Measurements from ENCODE around the gene FBXO38. TPM values are rescaled to one million over a fixed set of nuclear protein-coding genes. Genes with fewer than 3 reads are reported as not detected.

Gene FBXO38
- total and polyA plus RNA-seq, 9 of the 15 experiments (the other 6 are each of a cell fraction or from before 2014, with no cell fraction given), result 7.4 to 39.4 (median 29.3) TPM

DNA sequence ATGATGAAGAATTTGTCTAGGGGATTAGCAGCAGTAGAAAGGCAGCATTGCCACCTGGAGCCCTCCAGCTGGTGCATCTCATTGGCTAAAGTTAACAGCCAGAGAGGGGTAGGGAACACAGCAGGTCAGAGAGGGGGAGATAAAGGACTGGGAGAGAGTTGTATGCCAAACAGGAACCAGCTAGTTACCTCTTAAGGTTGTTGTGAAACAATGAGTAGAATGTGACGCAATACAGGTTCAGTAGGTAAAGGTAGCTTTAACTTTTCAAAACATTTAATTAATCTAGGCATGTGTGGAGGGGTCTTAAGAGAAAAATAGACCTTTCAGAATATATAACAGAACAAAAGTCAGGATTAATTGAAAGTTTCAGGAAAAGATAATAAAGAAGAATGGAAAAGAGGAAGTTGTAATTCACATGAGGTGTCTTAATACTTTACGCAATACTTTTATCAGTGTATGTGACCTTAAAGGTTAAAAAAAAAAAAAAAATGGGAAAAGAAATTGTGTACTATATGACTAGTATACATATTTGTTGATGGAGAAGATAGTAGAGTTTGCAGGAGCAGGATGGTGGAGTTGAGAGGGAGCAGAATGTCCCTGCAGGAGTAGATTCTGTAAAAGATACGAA lies 14.3 kb downstream of the FBXO38 start:
- ChIA-PET CTCF (ENCODE audit: low intra/inter-chr PET ratio) (interaction anchor here (0.7 to 1.3 kb wide), 2 partner anchors 104 to 333 kb away, joined by 6 to 8 read pairs; no protein-coding TSS in a partner anchor), POLR2A (no interaction called here)
- H4K20me1 ChIP-seq (replicated peaks; ENCODE audit: control insufficient read depth, insufficient read depth, low read length), result no peaks in the 10 kb centered on the region
- DNase-seq (ENCODE audit: extremely low read depth in 1 of 4, low spot score in 3 of 4) (peak in 3 of 4 experiments; percentile 12 to 35 (median 25)), FAIRE-seq (peak; percentile 58), ATAC-seq (peak; percentile 84)
- 61% methylated on average over 3 of the region's 3 CpGs for WGBS (ENCODE audit: insufficient coverage, low coverage, missing lambda C conversion rate)
- no peak overlapping the region for H3K4me3 ChIP-seq
- peaks cover 71% of the 10 kb centered on the region for H3K36me3 ChIP-seq (ENCODE audit: control insufficient read depth, insufficient read depth, low read length)
- in situ Hi-C loops (cut with MboI) (no loop called here), intact Hi-C loops (cut with micrococcal nuclease) (no loop called here)
- H3K27ac ChIP-seq (ENCODE audit: extremely low read depth, low read depth, low read length), result peak overlapping the region; percentile 48; the same call in 1 of the 3 replicates
- no peak overlapping the region; the same call in 1 of the 2 replicates for H3K4me2 ChIP-seq (ENCODE audit: insufficient read depth, low read length)
- H3K9me3 ChIP-seq (replicated peaks; ENCODE audit: control insufficient read depth, insufficient read depth, low read depth, low read length), result no peaks in the 10 kb centered on the region
- peaks cover 9% of the 10 kb centered on the region; the same call in 1 of the 3 replicates for H3K79me2 ChIP-seq (ENCODE audit: control insufficient read depth, insufficient read depth, low read length)
- no peak overlapping the region for H3K9ac ChIP-seq (ENCODE audit: insufficient read depth in 1 of 2, low read depth in 2 of 2, low read length in 2 of 2)
- H3K9me1 ChIP-seq (ENCODE audit: control insufficient read depth, insufficient read depth, low read length), result no peaks in the 10 kb centered on the region
- H3K27me3 ChIP-seq (ENCODE audit: control insufficient read depth in 2 of 2, insufficient read depth in 2 of 2, low read length in 2 of 2), result no peaks in the 10 kb centered on the region
- no TSS peak for BruUV-seq (replicated peaks)
- H3K4me1 ChIP-seq (replicated peaks in 1 of 2; ENCODE audit: control insufficient read depth in 2 of 2, insufficient read depth in 2 of 2, low read length in 2 of 2), result peaks cover 0 to 11% of the 10 kb centered on the region in 2 experiments; a peak in 3 of 5 replicates
- 0 out of 2 replicates have a peak overlapping the region, but pooled peaks have one; percentile 4 for H2AFZ ChIP-seq (ENCODE audit: low read depth, low read length)
- TF ChIP-seq ZNF318 (IDR thresholded peaks at IDR 0.05; ENCODE audit: borderline replicate concordance in 1 of 2, low read depth in 1 of 2) (0 out of 4 replicates have a peak, but pooled peaks of 1 of the 2 experiments have one; percentile 30), TRIM24 (IDR thresholded peaks at IDR 0.05) (peak; percentile 76 to 84), FOXP1 (CRISPR knock-in tag; IDR thresholded peaks at IDR 0.05) (no peak), SOX6 (IDR thresholded peaks at IDR 0.05) (peak; percentile 59; the same call in 1 of the 2 replicates), HNRNPUL1 (IDR thresholded peaks at IDR 0.05; ENCODE audit: low read length) (no peak), OTX1 (CRISPR knock-in tag; IDR thresholded peaks at IDR 0.05) (no peak), SPI1 (IDR thresholded peaks at IDR 0.05; ENCODE audit: borderline replicate concordance, low read depth, low read length) (0 out of 2 replicates have a peak, but pooled peaks have one; percentile 1), DMBX1 (CRISPR knock-in tag; IDR thresholded peaks at IDR 0.05; ENCODE audit: borderline replicate concordance) (no peak)
- TF ChIP-seq, protein P1, sequence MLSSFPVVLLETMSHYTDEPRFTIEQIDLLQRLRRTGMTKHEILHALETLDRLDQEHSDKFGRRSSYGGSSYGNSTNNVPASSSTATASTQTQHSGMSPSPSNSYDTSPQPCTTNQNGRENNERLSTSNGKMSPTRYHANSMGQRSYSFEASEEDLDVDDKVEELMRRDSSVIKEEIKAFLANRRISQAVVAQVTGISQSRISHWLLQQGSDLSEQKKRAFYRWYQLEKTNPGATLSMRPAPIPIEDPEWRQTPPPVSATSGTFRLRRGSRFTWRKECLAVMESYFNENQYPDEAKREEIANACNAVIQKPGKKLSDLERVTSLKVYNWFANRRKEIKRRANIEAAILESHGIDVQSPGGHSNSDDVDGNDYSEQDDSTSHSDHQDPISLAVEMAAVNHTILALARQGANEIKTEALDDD (IDR thresholded peaks at IDR 0.05), result peak; percentile 92

All from K562 (cell line).